IMR-90 (cell line): Measurements from ENCODE around the gene HES4. TPM values are rescaled to one million over a fixed set of nuclear protein-coding genes. Genes with fewer than 3 reads are reported as not detected.

Experiments used
- ATAC-seq: fragments of 200-7000 bp; cut with Tn5 transposase; 2 replicates; pipeline ENCODE4 v1.9.1; 2020; ENCODE audit warnings: low read depth, mild to moderate bottlenecking, moderate library complexity
- BruUV-seq: library from RNA; stranded (reverse); fragments of 400-500 nt; replicated peaks from 2 replicates; lab custom pipeline; 2021; lab: Mats Ljungman, UMichigan
- CTCF ChIA-PET: fragments of 300-600 bp; formaldehyde crosslinking; extraction: SDS; loops from one replicate; lab custom pipeline; 2021; ENCODE audit warnings: antibody characterized with exemption; lab: Yijun Ruan, JAX
- POLR2A ChIA-PET: fragments of 300-600 bp; sonication (Branson Sonifier 250); formaldehyde crosslinking; loops from one replicate; lab custom pipeline; 2022; ENCODE audit warnings: antibody characterized with exemption; ENCODE audit not compliant: unreplicated experiment; lab: Charles Lee
- DNase-seq: peaks from one replicate; pipeline ENCODE4 v3.0.0; 2013
- H2AFZ ChIP-seq: replicated peaks from 2 replicates; pipeline ENCODE3; 2013; ENCODE audit warnings: low read length, mild to moderate bottlenecking; ENCODE audit not compliant: poor library complexity
- H2AK5ac ChIP-seq: 2 replicates; pipeline ENCODE4 v1.6.1; 2013; ENCODE audit warnings: low read depth, low read length, inconsistent platforms
- H2AK9ac ChIP-seq: replicated peaks from 2 replicates; pipeline ENCODE3; 2013; ENCODE audit warnings: mild to moderate bottlenecking, low read depth, low read length, moderate library complexity; ENCODE audit not compliant: poor library complexity
- H2BK120ac ChIP-seq: 2 replicates; pipeline ENCODE4 v1.6.1; 2013; ENCODE audit warnings: low read depth, low read length, inconsistent platforms
- H2BK15ac ChIP-seq: 3 replicates; pipeline ENCODE4 v1.6.1; 2013; ENCODE audit warnings: low read depth, low read length, inconsistent platforms
- H2BK20ac ChIP-seq: 2 replicates; pipeline ENCODE4 v1.6.1; 2013; ENCODE audit warnings: low read depth, mild to moderate bottlenecking, inconsistent platforms, low read length, moderate library complexity
- H2BK5ac ChIP-seq: 2 replicates; pipeline ENCODE4 v1.6.1; 2013; ENCODE audit warnings: mild to moderate bottlenecking, low read depth, low read length, inconsistent platforms; ENCODE audit not compliant: poor library complexity, severe bottlenecking
- H3K14ac ChIP-seq: replicated peaks from 2 replicates; pipeline ENCODE4 v1.6.1; 2013; ENCODE audit warnings: low read depth, low read length, inconsistent platforms
- H3K18ac ChIP-seq: 2 replicates; pipeline ENCODE4 v1.6.1; 2013; ENCODE audit warnings: low read depth, low read length, control low read depth
- H3K23ac ChIP-seq: 2 replicates; pipeline ENCODE4 v1.6.1; 2013; ENCODE audit warnings: low read depth, low read length, inconsistent platforms
- H3K27ac ChIP-seq: 2 replicates; pipeline ENCODE4 v1.5.1; 2013; ENCODE audit warnings: mild to moderate bottlenecking, control low read depth, low read length; ENCODE audit not compliant: insufficient read depth
- H3K27me3 ChIP-seq: 2 replicates; pipeline ENCODE4 v1.6.1; 2013; ENCODE audit warnings: low read length; ENCODE audit not compliant: control insufficient read depth, insufficient read depth
- H3K36me3 ChIP-seq: 2 replicates; pipeline ENCODE4 v1.6.1; 2013; ENCODE audit warnings: low read length, mixed read lengths; ENCODE audit not compliant: control insufficient read depth, insufficient read depth
- H3K4ac ChIP-seq: 2 replicates; pipeline ENCODE4 v1.6.1; 2013; ENCODE audit warnings: low read depth, low read length, inconsistent platforms
- H3K4me1 ChIP-seq: 2 replicates; pipeline ENCODE4 v1.6.1; 2013; ENCODE audit warnings: low read length, mixed read lengths; ENCODE audit not compliant: control insufficient read depth, insufficient read depth
- H3K4me2 ChIP-seq: 2 replicates; pipeline ENCODE4 v1.6.1; 2013; ENCODE audit warnings: low read depth, mild to moderate bottlenecking, control low read depth, low read length, moderate library complexity
- H3K4me3 ChIP-seq: 2 replicates; pipeline ENCODE4 v1.5.1; 2013; ENCODE audit warnings: low read depth, mild to moderate bottlenecking, control low read depth, low read length, moderate library complexity; ENCODE audit not compliant: insufficient read depth
- H3K56ac ChIP-seq: 2 replicates; pipeline ENCODE4 v1.6.1; 2013; ENCODE audit warnings: low read length, inconsistent platforms; ENCODE audit not compliant: insufficient read depth; ENCODE audit errors: extremely low read depth
- H3K79me1 ChIP-seq, 2 experiments: 2 replicates each; pipeline ENCODE4 v1.6.1; 2013; ENCODE audit warnings: low read length in 2 of 2, inconsistent platforms in 1 of 2, low read depth in 1 of 2
- H3K9ac ChIP-seq: 2 replicates; pipeline ENCODE4 v1.6.1; 2013; ENCODE audit warnings: low read depth, low read length, control low read depth
- H3K9me1 ChIP-seq: 2 replicates; pipeline ENCODE4 v1.6.1; 2013; ENCODE audit warnings: low read length, inconsistent platforms; ENCODE audit not compliant: insufficient read depth
- H3K9me3 ChIP-seq: 2 replicates; pipeline ENCODE4 v1.6.1; 2013; ENCODE audit warnings: low read length; ENCODE audit not compliant: control insufficient read depth, insufficient read depth
- H4K20me1 ChIP-seq: 2 replicates; pipeline ENCODE4 v1.6.1; 2013; ENCODE audit warnings: low read length, inconsistent platforms; ENCODE audit not compliant: insufficient read depth
- H4K5ac ChIP-seq: 2 replicates; pipeline ENCODE4 v1.6.1; 2013; ENCODE audit warnings: mild to moderate bottlenecking, low read depth, low read length, control low read depth
- H4K8ac ChIP-seq, 2 experiments: 2 replicates each; pipeline ENCODE4 v1.6.1; 2013; ENCODE audit warnings: low read depth in 2 of 2, low read length in 2 of 2, control low read depth in 1 of 2, inconsistent platforms in 1 of 2
- H4K91ac ChIP-seq: 2 replicates; pipeline ENCODE4 v1.6.1; 2013; ENCODE audit warnings: low read depth, low read length, inconsistent platforms; ENCODE audit not compliant: insufficient read depth
- BHLHE40 ChIP-seq: fragments of 150-350 bp; IDR thresholded peaks from 2 replicates; pipeline ENCODE4 v1.6.1; 2016; ENCODE audit warnings: mild to moderate bottlenecking, low read depth, low read length
- CEBPB ChIP-seq: IDR thresholded peaks from 2 replicates; pipeline ENCODE4 v1.6.1; 2012; ENCODE audit warnings: low read depth, low read length, improper control_type of control experiment
- CHD1 ChIP-seq: IDR thresholded peaks from 2 replicates; pipeline ENCODE4 v1.6.1; 2012; ENCODE audit warnings: low read depth, low read length, improper control_type of control experiment
- ELK1 ChIP-seq: fragments of 150-350 bp; IDR thresholded peaks from 2 replicates; pipeline ENCODE4 v1.6.1; 2016; ENCODE audit warnings: low read depth, mild to moderate bottlenecking, low read length, moderate library complexity, borderline replicate concordance
- FOS ChIP-seq: fragments of 150-350 bp; IDR thresholded peaks from 2 replicates; pipeline ENCODE4 v1.6.1; 2016; ENCODE audit warnings: low read depth, low read length
- MAFK ChIP-seq: IDR thresholded peaks from 2 replicates; pipeline ENCODE4 v1.6.1; 2012; ENCODE audit warnings: low read depth, low read length, improper control_type of control experiment
- MAZ ChIP-seq: IDR thresholded peaks from 2 replicates; pipeline ENCODE4 v1.6.1; 2012; ENCODE audit warnings: low read depth, mild to moderate bottlenecking, low read length, improper control_type of control experiment, moderate library complexity, borderline replicate concordance
- MXI1 ChIP-seq: IDR thresholded peaks from 2 replicates; pipeline ENCODE4 v1.6.1; 2012; ENCODE audit warnings: low read depth, mild to moderate bottlenecking, low read length, moderate library complexity, borderline replicate concordance
- NFE2L2 ChIP-seq: fragments of 150-350 bp; IDR thresholded peaks from 2 replicates; pipeline ENCODE4 v1.6.1; 2016; ENCODE audit warnings: low read depth, mild to moderate bottlenecking, low read length
- POLR2A ChIP-seq: IDR thresholded peaks from 2 replicates; pipeline ENCODE4 v1.6.1; 2012; ENCODE audit warnings: mild to moderate bottlenecking, low read depth, low read length
- RAD21 ChIP-seq: IDR thresholded peaks from 2 replicates; pipeline ENCODE4 v1.6.1; 2012; ENCODE audit warnings: low read length, improper control_type of control experiment
- RCOR1 ChIP-seq: IDR thresholded peaks from 2 replicates; pipeline ENCODE4 v1.6.1; 2012; ENCODE audit warnings: mild to moderate bottlenecking, low read length, improper control_type of control experiment; ENCODE audit not compliant: insufficient replicate concordance
- SMC3 ChIP-seq: fragments of 150-350 bp; IDR thresholded peaks from 2 replicates; pipeline ENCODE4 v1.6.1; 2016; ENCODE audit warnings: low read depth, mild to moderate bottlenecking, antibody characterized with exemption, low read length, moderate library complexity
- WGBS, 2 experiments: methylation state at CpG; one replicate each; pipeline versions ENCODE4 v1.1.5 to v1.1.7; 2013; ENCODE audit warnings: missing lambda C conversion rate in 2 of 2; ENCODE audit not compliant: insufficient read length in 1 of 2; ENCODE audit errors: extremely low coverage in 2 of 2; 5-methylcytosine and 5-hydroxymethylcytosine counted together
- dilution Hi-C: fragments of 300-500 bp; cut with HindIII; formaldehyde crosslinking; loops from one replicate; pipeline ENCODE4 v1.14.3; 2018; ENCODE audit warnings: low sequenced_read_pairs; ENCODE audit not compliant: unreplicated experiment
- in situ Hi-C: fragments of 300-500 bp; cut with MboI; formaldehyde crosslinking; loops from 3 replicates; pipeline ENCODE4 v1.14.3; 2019; ENCODE audit warnings: low sequenced_read_pairs, inconsistent platforms, mixed read lengths
- intact Hi-C: fragments of 100-400 bp; cut with micrococcal nuclease; formaldehyde crosslinking; loops from 2 replicates; pipeline ENCODE4 v1.10.0; 2022
- polyA plus RNA-seq, 3 experiments: library from polyadenylated mRNA; depleted of rRNA; stranded (reverse); fragments of >200 nt; gene quantifications; 2 replicates each; pipeline ENCODE4 v1.2.3, GENCODE V29; 2012; ENCODE audit warnings: low replicate concordance in 1 of 3
- total RNA-seq: library from RNA; depleted of rRNA; stranded (reverse); fragments of >200 nt; gene quantifications from 2 replicates; pipeline ENCODE4 v1.2.3, GENCODE V29; 2012
- TF ChIP-seq, protein P1 (sequence below): fragments of 150-350 bp; IDR thresholded peaks from 2 replicates; pipeline ENCODE4 v1.6.1; 2017; ENCODE audit warnings: mild to moderate bottlenecking, antibody characterized with exemption, low read length, low read depth
- TF ChIP-seq, protein P2 (sequence below): conservative IDR thresholded peaks from 2 replicates; pipeline ENCODE4 v1.5.1; 2012; ENCODE audit warnings: mild to moderate bottlenecking, low read depth, low read length, improper control_type of control experiment

The HES4 gene
- total and polyA plus RNA-seq, 2 of the 4 experiments (the other 2 are of a cell fraction): 1.4 to 11.7 TPM

- Histone ChIP-seq H3K79me1 (peaks cover 7 to 23% of the 10 kb centered on the region in 2 experiments; a peak in 3 of 4 replicates), H2BK5ac (no peak overlapping the region), H3K4me3 (no peak overlapping the region), H3K27me3 (no peaks in the 10 kb centered on the region; the same call in 1 of the 2 replicates), H2AFZ (no peak overlapping the region), H3K36me3 (peaks cover 20% of the 10 kb centered on the region), H2AK9ac (peak overlapping the region; percentile 55), H4K8ac (no peak overlapping the region), H2BK20ac (no peak overlapping the region), H3K14ac (no peak overlapping the region), H3K4me2 (no peak overlapping the region), H4K20me1 (no peaks in the 10 kb centered on the region), H3K56ac (no peak overlapping the region), H3K9me3 (no peaks in the 10 kb centered on the region), H4K5ac (no peak overlapping the region), H2BK120ac (no peak overlapping the region), H3K9me1 (peaks cover 9% of the 10 kb centered on the region), H3K9ac (no peak overlapping the region), H2BK15ac (no peak overlapping the region), H3K23ac (no peak overlapping the region), H3K27ac (no peak overlapping the region), H3K4ac (no peak overlapping the region), H4K91ac (no peak overlapping the region), H2AK5ac (no peak overlapping the region), H3K18ac (no peak overlapping the region), H3K4me1 (peaks cover 12% of the 10 kb centered on the region)
- in situ Hi-C loops: no loop called here
- DNase-seq: no peak
- intact Hi-C loops: no loop called here
- BruUV-seq: no TSS peak
- WGBS, 2 experiments: 96% methylated on average over 9 of the region's 51 CpGs; no CpG with 5 or more reads in 1 of the 2 experiments
- ATAC-seq: no peak
- CTCF ChIA-PET: no interaction called here
- POLR2A ChIA-PET: no interaction called here
- dilution Hi-C loops: no loop called here
- TF ChIP-seq CEBPB (no peak), RCOR1 (no peak), SMC3 (no peak), MAFK (no peak), BHLHE40 (no peak), MXI1 (no peak), RAD21 (no peak), MAZ (no peak), POLR2A (no peak), ELK1 (no peak), NFE2L2 (no peak), FOS (no peak), CHD1 (no peak)
- TF ChIP-seq, protein P1, sequence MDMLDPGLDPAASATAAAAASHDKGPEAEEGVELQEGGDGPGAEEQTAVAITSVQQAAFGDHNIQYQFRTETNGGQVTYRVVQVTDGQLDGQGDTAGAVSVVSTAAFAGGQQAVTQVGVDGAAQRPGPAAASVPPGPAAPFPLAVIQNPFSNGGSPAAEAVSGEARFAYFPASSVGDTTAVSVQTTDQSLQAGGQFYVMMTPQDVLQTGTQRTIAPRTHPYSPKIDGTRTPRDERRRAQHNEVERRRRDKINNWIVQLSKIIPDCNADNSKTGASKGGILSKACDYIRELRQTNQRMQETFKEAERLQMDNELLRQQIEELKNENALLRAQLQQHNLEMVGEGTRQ: no peak
- TF ChIP-seq, protein P2, sequence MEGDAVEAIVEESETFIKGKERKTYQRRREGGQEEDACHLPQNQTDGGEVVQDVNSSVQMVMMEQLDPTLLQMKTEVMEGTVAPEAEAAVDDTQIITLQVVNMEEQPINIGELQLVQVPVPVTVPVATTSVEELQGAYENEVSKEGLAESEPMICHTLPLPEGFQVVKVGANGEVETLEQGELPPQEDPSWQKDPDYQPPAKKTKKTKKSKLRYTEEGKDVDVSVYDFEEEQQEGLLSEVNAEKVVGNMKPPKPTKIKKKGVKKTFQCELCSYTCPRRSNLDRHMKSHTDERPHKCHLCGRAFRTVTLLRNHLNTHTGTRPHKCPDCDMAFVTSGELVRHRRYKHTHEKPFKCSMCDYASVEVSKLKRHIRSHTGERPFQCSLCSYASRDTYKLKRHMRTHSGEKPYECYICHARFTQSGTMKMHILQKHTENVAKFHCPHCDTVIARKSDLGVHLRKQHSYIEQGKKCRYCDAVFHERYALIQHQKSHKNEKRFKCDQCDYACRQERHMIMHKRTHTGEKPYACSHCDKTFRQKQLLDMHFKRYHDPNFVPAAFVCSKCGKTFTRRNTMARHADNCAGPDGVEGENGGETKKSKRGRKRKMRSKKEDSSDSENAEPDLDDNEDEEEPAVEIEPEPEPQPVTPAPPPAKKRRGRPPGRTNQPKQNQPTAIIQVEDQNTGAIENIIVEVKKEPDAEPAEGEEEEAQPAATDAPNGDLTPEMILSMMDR: no peak
These were observed 35.0 kb downstream of the HES4 start for GRCh38 chr1:964691-965525.
